Eye (tissue), 1 donor: ENCODE results near the gene PTPRZ1.

Source experiments
- DNase-seq: peaks from one replicate; pipeline ENCODE4 v3.0.0-alpha.2; 2015

Gene PTPRZ1

DNA sequence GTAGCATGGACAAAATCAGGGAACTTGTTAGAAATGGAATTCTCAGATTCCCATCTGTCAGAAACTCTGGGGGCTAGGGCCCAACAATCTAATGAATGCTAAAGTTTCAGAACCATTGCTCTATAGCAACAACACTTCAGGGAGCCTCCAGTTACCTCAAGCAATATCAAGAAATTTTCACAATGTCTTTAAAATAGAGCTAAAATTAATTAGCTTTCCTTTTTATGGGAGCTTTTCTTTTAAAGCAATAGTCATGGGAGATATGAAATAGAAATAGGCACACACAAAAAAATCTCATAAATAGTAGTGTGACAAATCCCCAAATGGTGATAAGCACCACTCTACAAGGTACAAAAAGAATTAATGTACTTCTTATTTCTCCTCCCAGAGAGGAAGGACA, 190.2 kb downstream of the PTPRZ1 start:
- DNase-seq, result no peak

DNA sequence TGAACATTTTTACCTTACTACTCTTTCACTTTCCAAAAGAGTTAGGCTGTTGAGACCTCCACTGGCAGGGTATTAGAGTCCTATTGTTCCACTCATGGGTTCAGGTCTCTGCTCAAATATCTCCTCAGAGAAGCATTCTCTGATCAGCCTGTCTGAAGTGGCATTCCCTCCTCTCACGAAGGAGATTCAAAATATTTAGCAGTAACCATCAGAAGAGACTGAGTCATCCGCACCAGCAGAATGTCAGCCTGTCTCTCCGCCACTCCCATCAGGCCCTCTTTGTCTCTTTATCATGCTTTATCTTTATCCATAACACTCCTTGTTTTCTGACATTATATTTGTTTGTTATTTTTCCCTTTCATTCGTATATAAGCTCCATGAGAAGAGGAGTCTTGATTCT, 192.0 kb downstream of the PTPRZ1 start:
- DNase-seq, result no peak

DNA sequence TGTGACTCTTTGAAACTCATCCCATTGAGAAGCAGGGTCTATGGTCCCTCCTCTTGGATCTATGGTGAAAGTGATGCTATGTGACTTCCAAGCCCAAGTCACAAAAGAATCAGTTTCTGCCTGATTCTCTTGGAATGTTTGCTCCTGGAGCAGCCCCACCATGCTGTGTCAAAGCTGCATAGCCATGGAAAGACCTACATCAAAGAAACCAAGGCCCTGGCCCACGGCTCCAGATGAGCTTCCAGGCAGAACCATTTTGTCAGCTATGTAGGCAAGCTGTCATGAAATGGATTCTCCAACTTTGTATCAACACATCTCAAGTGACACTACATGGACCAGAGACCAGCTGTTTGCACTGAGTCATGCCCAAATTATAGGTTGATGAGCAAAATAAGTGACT, 194.1 kb downstream of the PTPRZ1 start:
- DNase-seq, result no peak

DNA sequence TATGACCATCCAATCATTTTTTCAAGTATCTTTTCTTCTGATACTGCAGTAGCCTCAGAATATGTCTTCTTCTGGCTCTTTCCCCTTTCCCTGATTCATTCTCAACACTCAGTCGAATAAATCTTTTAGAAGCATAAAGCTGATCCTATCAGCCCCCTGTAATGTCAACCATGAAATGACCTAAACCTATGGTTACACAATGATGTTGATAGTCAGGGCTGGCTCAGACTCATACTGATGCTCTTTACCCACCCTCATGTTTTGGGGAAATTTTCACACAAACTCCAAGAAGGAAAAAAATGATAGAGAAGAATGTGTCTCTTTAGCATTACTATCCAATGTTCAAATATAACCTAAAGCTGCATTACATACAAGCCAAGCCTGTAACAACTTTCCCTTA, 195.1 kb downstream of the PTPRZ1 start:
- no peak for DNase-seq

DNA sequence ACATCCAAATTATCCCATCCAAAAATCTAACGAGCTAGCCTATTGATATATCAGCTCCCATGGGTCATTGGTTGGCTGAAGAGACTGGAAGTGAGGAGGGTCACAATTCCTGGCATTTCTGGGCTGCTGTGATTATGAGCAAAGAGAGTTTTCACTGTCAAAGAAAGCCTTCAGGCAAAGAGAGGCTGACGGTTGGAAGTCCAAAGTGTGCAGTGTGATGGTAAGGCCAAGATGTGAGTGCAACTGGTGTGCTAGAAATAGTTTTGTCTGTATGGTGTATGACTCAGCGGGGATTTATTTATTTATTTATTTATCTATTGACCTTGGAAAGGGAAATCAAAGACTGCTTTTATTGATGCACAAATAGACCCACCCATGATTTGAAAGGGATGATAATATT, 196.0 kb downstream of the PTPRZ1 start:
- no peak for DNase-seq

DNA sequence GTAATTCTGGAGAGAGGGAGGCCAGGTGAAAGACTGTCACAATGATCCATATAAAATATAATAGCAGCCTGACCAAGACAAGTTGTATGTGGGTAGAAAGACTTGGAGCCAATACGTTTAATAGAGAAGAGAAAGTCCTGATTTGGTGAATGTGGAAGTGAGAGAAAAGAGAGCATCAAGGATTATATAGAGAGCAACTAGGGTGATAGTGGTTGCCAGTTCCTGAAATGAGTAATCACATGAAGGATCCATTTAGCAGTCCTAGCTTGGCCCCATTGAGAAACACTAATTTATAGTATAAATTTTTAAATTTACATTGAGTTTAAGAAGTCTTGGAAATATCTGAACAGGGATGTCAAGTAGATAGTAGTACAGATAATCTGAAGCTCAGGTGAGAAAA, 197.1 kb downstream of the PTPRZ1 start:
- no peak for DNase-seq

- no peak for DNase-seq
These were observed 197.9 kb downstream of the PTPRZ1 start for GRCh38 chr7:122070834-122071233.

GRCh38 chr7:122072272-122072671, 199.3 kb downstream of the PTPRZ1 start:
- DNase-seq, result no peak

GRCh38 chr7:122072924-122073599, 200.1 kb downstream of the PTPRZ1 start:
- DNase-seq, result no peak

- no peak for DNase-seq
These were observed 200.7 kb downstream of the PTPRZ1 start for GRCh38 chr7:122073635-122074034.

DNA sequence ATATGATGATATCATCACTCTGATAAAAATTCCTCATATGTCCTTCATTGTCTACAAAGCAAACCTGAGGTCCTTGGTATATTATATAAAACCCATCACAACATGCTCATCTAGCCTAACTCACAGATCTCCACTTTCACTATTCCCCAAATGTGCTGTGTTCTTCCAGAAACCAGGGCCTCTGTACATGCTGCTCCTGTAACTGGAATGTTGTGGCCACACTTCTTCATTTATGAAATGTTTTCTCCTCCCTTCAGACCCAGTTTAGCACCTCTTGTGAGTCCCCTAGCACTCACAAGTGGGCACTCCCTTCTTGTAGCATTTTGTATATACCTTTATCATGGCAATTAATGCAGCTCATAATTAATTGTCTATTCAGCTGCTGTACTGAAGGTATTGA, 209.2 kb downstream of the PTPRZ1 start:
- DNase-seq, result no peak

DNA sequence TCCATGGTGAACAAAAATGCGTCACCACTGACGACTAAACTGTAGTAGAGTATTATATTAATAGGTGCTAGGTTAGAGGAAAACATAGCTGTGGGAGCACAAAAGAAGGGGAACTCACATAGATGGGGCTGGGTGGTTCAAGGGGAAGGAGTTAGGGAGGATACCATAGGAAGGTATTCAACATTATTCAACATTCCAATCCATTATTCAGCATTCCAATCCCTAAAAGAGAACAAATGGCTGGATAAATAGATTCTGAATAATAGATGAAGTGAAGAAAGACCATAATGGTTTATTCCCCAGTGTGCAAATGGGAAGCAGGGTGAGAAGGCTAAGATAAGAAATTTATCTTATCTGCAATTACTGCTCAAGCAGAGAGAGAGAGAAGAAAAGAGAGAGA, 209.7 kb downstream of the PTPRZ1 start:
- DNase-seq, result peak; percentile 33

DNA sequence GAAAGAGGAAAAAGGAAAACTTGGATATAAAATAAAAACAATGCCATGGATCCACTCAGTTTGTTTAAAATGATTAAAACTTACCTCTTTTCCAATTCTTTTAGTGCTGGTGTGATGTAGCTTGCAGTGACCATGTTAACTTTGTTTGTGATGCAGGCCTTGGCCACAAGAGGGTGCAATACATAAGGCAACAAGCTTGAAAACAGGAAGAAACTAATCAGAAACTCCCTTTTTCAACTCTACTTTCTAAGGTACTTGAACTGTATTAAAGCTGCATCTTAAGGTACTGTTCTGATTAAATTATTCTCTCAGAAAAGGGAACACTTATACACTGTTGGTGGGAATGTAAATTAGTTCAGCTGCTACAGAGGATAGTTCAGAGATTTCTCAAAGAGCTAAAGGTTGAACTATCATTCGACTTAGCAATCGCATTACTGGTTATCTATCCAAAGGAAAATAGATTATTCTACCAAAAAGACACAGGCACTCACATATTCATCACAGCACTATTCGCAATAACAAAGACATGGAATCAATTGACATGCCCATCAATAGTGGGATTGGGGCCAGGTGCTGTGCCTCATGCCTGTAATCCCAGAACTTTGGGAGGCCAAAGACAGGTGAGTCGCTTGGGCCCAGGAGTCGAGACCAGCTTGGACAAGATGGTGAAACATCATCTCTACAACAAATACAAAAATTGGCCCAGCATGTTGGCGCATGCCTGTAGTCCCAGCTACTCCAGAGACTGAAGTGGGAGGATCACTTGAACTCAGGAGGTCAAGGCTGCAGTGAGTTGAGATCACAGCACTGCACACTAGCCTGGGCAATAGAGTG, 220.2 kb downstream of the PTPRZ1 start:
- DNase-seq, result peak; percentile 87

DNA sequence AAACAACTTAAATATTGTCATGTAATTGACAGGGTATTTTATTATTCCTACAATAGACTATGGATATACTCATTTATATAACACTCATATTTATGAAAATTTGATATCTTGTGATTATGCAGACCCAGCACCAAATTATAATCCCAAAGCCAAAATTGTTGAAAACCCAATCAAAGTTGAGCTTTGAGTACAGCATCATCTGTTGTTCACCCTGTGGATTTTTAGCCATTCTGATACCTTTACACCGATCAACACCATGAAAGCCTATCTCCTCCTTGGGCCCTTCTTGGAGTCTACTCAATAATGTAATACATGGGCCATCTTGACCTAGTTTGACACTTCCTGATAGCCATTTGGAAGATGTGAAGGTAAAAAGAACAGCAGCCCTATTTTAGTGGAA, 221.6 kb downstream of the PTPRZ1 start:
- no peak for DNase-seq

GRCh38 chr7:122095642-122096041, 222.7 kb downstream of the PTPRZ1 start:
- no peak for DNase-seq

GRCh38 chr7:122100021-122100420, 227.1 kb downstream of the PTPRZ1 start:
- no peak for DNase-seq

- DNase-seq, result no peak
These were observed 230.1 kb downstream of the PTPRZ1 start for GRCh38 chr7:122103064-122103463.
